Endothelial cell of umbilical vein (primary cell): ENCODE data around the gene TNS1. TPM values are rescaled to one million over a fixed set of nuclear protein-coding genes. Genes with fewer than 3 reads are reported as not detected.

Source experiments
- BruUV-seq: library from RNA; stranded (reverse); fragments of 400-500 nt; replicated peaks from 2 replicates; lab custom pipeline; 2021; lab: Mats Ljungman, UMichigan
- CTCF ChIA-PET: fragments of 300-600, 350-600 bp; sonication (Branson Sonifier 250); formaldehyde crosslinking; loops from one replicate; lab custom pipeline; 2021; ENCODE audit warnings: antibody characterized with exemption, inconsistent platforms; lab: Charles Lee
- POLR2A ChIA-PET: fragments of 300-600, 350-600 bp; sonication (Branson Sonifier 250); formaldehyde crosslinking; loops from one replicate; lab custom pipeline; 2021; ENCODE audit warnings: antibody characterized with exemption, inconsistent platforms; lab: Charles Lee
- DNase-seq: peaks from one replicate; pipeline ENCODE4 v3.0.0-alpha.2; 2011; ENCODE audit warnings: low read depth, low spot score
- FAIRE-seq: peaks from 2 replicates; lab custom pipeline; 2011; peaks lifted over from hg19 to GRCh38; lab: Jason Lieb, UNC
- H2AFZ ChIP-seq: 2 replicates; pipeline ENCODE4 v1.6.0; 2012; ENCODE audit warnings: low read depth, low read length, control low read depth, inconsistent platforms
- H3K27ac ChIP-seq: 2 replicates; pipeline ENCODE4 v1.5.1; 2011; ENCODE audit warnings: low read depth, mild to moderate bottlenecking, control low read depth, low read length, moderate library complexity; ENCODE audit not compliant: insufficient read depth
- H3K27me3 ChIP-seq, 2 experiments: 2 replicates each; pipeline versions ENCODE4 v1.6.0 to v1.6.1; 2011; ENCODE audit warnings: low read length in 2 of 2, mixed read lengths in 1 of 2; ENCODE audit not compliant: control insufficient read depth in 2 of 2, insufficient read depth in 2 of 2
- H3K36me3 ChIP-seq, 2 experiments: 2 replicates in 1 of 2; 3 replicates in 1 of 2; pipeline ENCODE4 v1.5.1; 2011; ENCODE audit warnings: low read length in 2 of 2, mild to moderate bottlenecking in 1 of 2, moderate library complexity in 1 of 2; ENCODE audit not compliant: control insufficient read depth in 2 of 2, insufficient read depth in 2 of 2; ENCODE audit errors: extremely low read depth in 1 of 2
- H3K4me1 ChIP-seq: 3 replicates; pipeline ENCODE4 v1.5.1; 2011; ENCODE audit warnings: mild to moderate bottlenecking, low read length; ENCODE audit not compliant: control insufficient read depth, insufficient read depth; ENCODE audit errors: extremely low read depth
- H3K4me2 ChIP-seq: 2 replicates; pipeline ENCODE4 v1.6.1; 2011; ENCODE audit warnings: low read length, control low read depth, mixed read lengths; ENCODE audit not compliant: insufficient read depth
- H3K4me3 ChIP-seq, 3 experiments: fragments of 200-600 bp in 1 of 3; sonication (generic), shearing (Covaris generic) in 1 of 3; replicated peaks in 1 of 3; 2 replicates each; pipeline ENCODE4 v1.5.1; 2011 to 2016; ENCODE audit warnings: control low read depth in 3 of 3, low read length in 3 of 3, mild to moderate bottlenecking in 2 of 3, inconsistent platforms in 1 of 3, low read depth in 1 of 3, moderate library complexity in 1 of 3; ENCODE audit not compliant: insufficient read depth in 1 of 3
- H3K79me2 ChIP-seq: 2 replicates; pipeline ENCODE4 v1.6.0; 2012; ENCODE audit warnings: low read length, inconsistent platforms; ENCODE audit not compliant: control insufficient read depth, insufficient read depth
- H3K9ac ChIP-seq: replicated peaks from 2 replicates; pipeline ENCODE3; 2011; ENCODE audit warnings: low read length, control low read depth; ENCODE audit not compliant: insufficient read depth; ENCODE audit errors: extremely low read depth
- H3K9me1 ChIP-seq: replicated peaks from 3 replicates; pipeline ENCODE4 v1.6.0; 2011; ENCODE audit warnings: mild to moderate bottlenecking, low read length; ENCODE audit not compliant: control insufficient read depth, insufficient read depth; ENCODE audit errors: extremely low read depth
- H3K9me3 ChIP-seq: replicated peaks from 2 replicates; pipeline ENCODE4 v1.5.1; 2012; ENCODE audit warnings: low read length, inconsistent platforms; ENCODE audit not compliant: control insufficient read depth, insufficient read depth
- H4K20me1 ChIP-seq: replicated peaks from 2 replicates; pipeline ENCODE3; 2011; ENCODE audit warnings: mild to moderate bottlenecking, low read length; ENCODE audit not compliant: control insufficient read depth, insufficient read depth; ENCODE audit errors: extremely low read depth
- CTCF ChIP-seq, 2 donors: IDR thresholded peaks; 1 replicate in 1 of 2; 2 replicates in 1 of 2; pipeline ENCODE4 v1.5.1; 2011; ENCODE audit warnings: low read length in 2 of 2, mild to moderate bottlenecking in 2 of 2, moderate library complexity in 2 of 2, control low read depth in 1 of 2, inconsistent platforms in 1 of 2, low read depth in 1 of 2; ENCODE audit not compliant: insufficient read depth in 1 of 2; ENCODE audit errors: extremely low read depth in 1 of 2
- EZH2 ChIP-seq: IDR thresholded peaks from 2 replicates; pipeline ENCODE4 v1.6.1; 2012; ENCODE audit warnings: borderline replicate concordance, low read depth, mild to moderate bottlenecking, moderate library complexity, low read length, inconsistent platforms; ENCODE audit not compliant: severe bottlenecking
- FOS ChIP-seq: IDR thresholded peaks from 2 replicates; pipeline ENCODE4 v1.6.1; 2011; ENCODE audit warnings: mild to moderate bottlenecking, low read length, moderate library complexity, borderline replicate concordance; ENCODE audit not compliant: insufficient read depth
- GATA2 ChIP-seq: IDR thresholded peaks from 2 replicates; pipeline ENCODE4 v1.7.0; 2011; ENCODE audit warnings: low read depth, mild to moderate bottlenecking, moderate library complexity, mixed read lengths, low read length; ENCODE audit not compliant: insufficient read length, insufficient read depth
- JUN ChIP-seq: IDR thresholded peaks from 2 replicates; pipeline ENCODE4 v1.6.1; 2011; ENCODE audit warnings: borderline replicate concordance, low read depth; ENCODE audit not compliant: insufficient read length, insufficient read depth
- MAX ChIP-seq: IDR thresholded peaks from 2 replicates; pipeline ENCODE4 v1.6.1; 2011; ENCODE audit not compliant: insufficient read depth, insufficient read length
- MYC ChIP-seq: IDR thresholded peaks from one replicate; pipeline ENCODE4 v1.6.1; 2011; ENCODE audit warnings: mild to moderate bottlenecking, low read depth, low read length
- POLR2A ChIP-seq: IDR thresholded peaks from 2 replicates; pipeline ENCODE4 v1.6.1; 2012; ENCODE audit warnings: low read depth, mild to moderate bottlenecking, control low read depth, low read length
- POLR2AphosphoS5 ChIP-seq: IDR thresholded peaks from 2 replicates; pipeline ENCODE4 v1.6.1; 2012; ENCODE audit warnings: low read depth, mild to moderate bottlenecking, control low read depth, low read length, moderate library complexity; ENCODE audit not compliant: insufficient read depth
- dilution Hi-C: fragments of 300-500 bp; cut with MboI; formaldehyde crosslinking; loops from one replicate; pipeline ENCODE4 v1.15.0; 2019; ENCODE audit warnings: low sequenced_read_pairs; ENCODE audit not compliant: extremely low pct_ligation_motif_present
- intact Hi-C: fragments of 100-400 bp; cut with micrococcal nuclease; formaldehyde crosslinking; loops from one replicate; pipeline ENCODE4 v1.10.0; 2022
- polyA plus RNA-seq, 4 experiments: library from polyadenylated mRNA; depleted of rRNA in 3 of 4; stranded (reverse) in 3 of 4; unstranded in 1 of 4; fragments of >200 nt; gene quantifications; 2 replicates each; pipeline versions ENCODE4 v1.2.1 to v1.2.3, GENCODE V29; 2011 to 2012; ENCODE audit warnings: missing spikeins in 1 of 4
- total RNA-seq: library from RNA; stranded (reverse); gene quantifications from 2 replicates; pipeline ENCODE4 v1.2.3, GENCODE V29; 2021

The TNS1 gene
- total and polyA plus RNA-seq, 2 donors (not counting 3 experiments of a cell fraction or from before 2014, with no cell fraction given), result 11.0 to 52.1 TPM

GRCh38 chr2:218022851-218023530, 20.2 kb upstream of the TNS1 start:
- no TSS peak for BruUV-seq
- ChIA-PET CTCF (interaction anchor here (1.0 to 2.0 kb wide), 4 partner anchors 12 to 237 kb away, joined by 4 to 9 read pairs (median 5); no protein-coding TSS in a partner anchor), POLR2A (no interaction called here)
- TF ChIP-seq JUN (no peak), MAX (no peak), FOS (no peak), GATA2 (no peak), POLR2AphosphoS5 (no peak), MYC (no peak), POLR2A (no peak), EZH2 (no peak), CTCF (IDR thresholded peaks at IDR 0.05; ENCODE audit: extremely low read depth in 1 of 2, insufficient read depth in 1 of 2, low read depth in 1 of 2, low read length in 2 of 2) (no peak)
- dilution Hi-C loops (no loop called here), intact Hi-C loops (no loop called here)
- Histone ChIP-seq H4K20me1 (no peaks in the 10 kb centered on the region), H3K4me1 (no peaks in the 10 kb centered on the region), H3K9me3 (no peaks in the 10 kb centered on the region), H3K27ac (no peak overlapping the region), H3K27me3 (no peaks in the 10 kb centered on the region), H3K36me3 (no peaks in the 10 kb centered on the region), H3K9me1 (no peaks in the 10 kb centered on the region), H3K4me3 (no peak overlapping the region), H3K79me2 (no peaks in the 10 kb centered on the region), H2AFZ (no peak overlapping the region), H3K9ac (no peak overlapping the region), H3K4me2 (no peak overlapping the region)
- FAIRE-seq, result no peak
- DNase-seq, result no peak
